Endothelial cell of umbilical vein (primary cell): Measurements from ENCODE around the gene NRDC. TPM values are rescaled to one million over a fixed set of nuclear protein-coding genes. Genes with fewer than 3 reads are reported as not detected.

Experiments
- BruUV-seq: library from RNA; stranded (reverse); fragments of 400-500 nt; replicated peaks from 2 replicates; lab custom pipeline; 2021; lab: Mats Ljungman, UMichigan
- CTCF ChIA-PET: fragments of 300-600, 350-600 bp; sonication (Branson Sonifier 250); formaldehyde crosslinking; loops from one replicate; lab custom pipeline; 2021; ENCODE audit warnings: antibody characterized with exemption, inconsistent platforms; lab: Charles Lee
- POLR2A ChIA-PET: fragments of 300-600, 350-600 bp; sonication (Branson Sonifier 250); formaldehyde crosslinking; loops from one replicate; lab custom pipeline; 2021; ENCODE audit warnings: antibody characterized with exemption, inconsistent platforms; lab: Charles Lee
- DNase-seq: peaks from one replicate; pipeline ENCODE4 v3.0.0-alpha.2; 2011; ENCODE audit warnings: low read depth, low spot score
- FAIRE-seq: peaks from 2 replicates; lab custom pipeline; 2011; peaks lifted over from hg19 to GRCh38; lab: Jason Lieb, UNC
- H2AFZ ChIP-seq: 2 replicates; pipeline ENCODE4 v1.6.0; 2012; ENCODE audit warnings: low read depth, low read length, control low read depth, inconsistent platforms
- H3K27ac ChIP-seq: 2 replicates; pipeline ENCODE4 v1.5.1; 2011; ENCODE audit warnings: low read depth, mild to moderate bottlenecking, control low read depth, low read length, moderate library complexity; ENCODE audit not compliant: insufficient read depth
- H3K27me3 ChIP-seq, 2 experiments: 2 replicates each; pipeline versions ENCODE4 v1.6.0 to v1.6.1; 2011; ENCODE audit warnings: low read length in 2 of 2, mixed read lengths in 1 of 2; ENCODE audit not compliant: control insufficient read depth in 2 of 2, insufficient read depth in 2 of 2
- H3K36me3 ChIP-seq, 2 experiments: 2 replicates in 1 of 2; 3 replicates in 1 of 2; pipeline ENCODE4 v1.5.1; 2011; ENCODE audit warnings: low read length in 2 of 2, mild to moderate bottlenecking in 1 of 2, moderate library complexity in 1 of 2; ENCODE audit not compliant: control insufficient read depth in 2 of 2, insufficient read depth in 2 of 2; ENCODE audit errors: extremely low read depth in 1 of 2
- H3K4me1 ChIP-seq: 3 replicates; pipeline ENCODE4 v1.5.1; 2011; ENCODE audit warnings: mild to moderate bottlenecking, low read length; ENCODE audit not compliant: control insufficient read depth, insufficient read depth; ENCODE audit errors: extremely low read depth
- H3K4me2 ChIP-seq: 2 replicates; pipeline ENCODE4 v1.6.1; 2011; ENCODE audit warnings: low read length, control low read depth, mixed read lengths; ENCODE audit not compliant: insufficient read depth
- H3K4me3 ChIP-seq, 3 experiments: fragments of 200-600 bp in 1 of 3; sonication (generic), shearing (Covaris generic) in 1 of 3; replicated peaks in 1 of 3; 2 replicates each; pipeline ENCODE4 v1.5.1; 2011 to 2016; ENCODE audit warnings: control low read depth in 3 of 3, low read length in 3 of 3, mild to moderate bottlenecking in 2 of 3, inconsistent platforms in 1 of 3, low read depth in 1 of 3, moderate library complexity in 1 of 3; ENCODE audit not compliant: insufficient read depth in 1 of 3
- H3K79me2 ChIP-seq: 2 replicates; pipeline ENCODE4 v1.6.0; 2012; ENCODE audit warnings: low read length, inconsistent platforms; ENCODE audit not compliant: control insufficient read depth, insufficient read depth
- H3K9ac ChIP-seq: replicated peaks from 2 replicates; pipeline ENCODE3; 2011; ENCODE audit warnings: low read length, control low read depth; ENCODE audit not compliant: insufficient read depth; ENCODE audit errors: extremely low read depth
- H3K9me1 ChIP-seq: replicated peaks from 3 replicates; pipeline ENCODE4 v1.6.0; 2011; ENCODE audit warnings: mild to moderate bottlenecking, low read length; ENCODE audit not compliant: control insufficient read depth, insufficient read depth; ENCODE audit errors: extremely low read depth
- H3K9me3 ChIP-seq: replicated peaks from 2 replicates; pipeline ENCODE4 v1.5.1; 2012; ENCODE audit warnings: low read length, inconsistent platforms; ENCODE audit not compliant: control insufficient read depth, insufficient read depth
- H4K20me1 ChIP-seq: replicated peaks from 2 replicates; pipeline ENCODE3; 2011; ENCODE audit warnings: mild to moderate bottlenecking, low read length; ENCODE audit not compliant: control insufficient read depth, insufficient read depth; ENCODE audit errors: extremely low read depth
- EZH2 ChIP-seq: IDR thresholded peaks from 2 replicates; pipeline ENCODE4 v1.6.1; 2012; ENCODE audit warnings: borderline replicate concordance, low read depth, mild to moderate bottlenecking, moderate library complexity, low read length, inconsistent platforms; ENCODE audit not compliant: severe bottlenecking
- FOS ChIP-seq: IDR thresholded peaks from 2 replicates; pipeline ENCODE4 v1.6.1; 2011; ENCODE audit warnings: mild to moderate bottlenecking, low read length, moderate library complexity, borderline replicate concordance; ENCODE audit not compliant: insufficient read depth
- GATA2 ChIP-seq: IDR thresholded peaks from 2 replicates; pipeline ENCODE4 v1.7.0; 2011; ENCODE audit warnings: low read depth, mild to moderate bottlenecking, moderate library complexity, mixed read lengths, low read length; ENCODE audit not compliant: insufficient read length, insufficient read depth
- JUN ChIP-seq: IDR thresholded peaks from 2 replicates; pipeline ENCODE4 v1.6.1; 2011; ENCODE audit warnings: borderline replicate concordance, low read depth; ENCODE audit not compliant: insufficient read length, insufficient read depth
- MAX ChIP-seq: IDR thresholded peaks from 2 replicates; pipeline ENCODE4 v1.6.1; 2011; ENCODE audit not compliant: insufficient read depth, insufficient read length
- MYC ChIP-seq: IDR thresholded peaks from one replicate; pipeline ENCODE4 v1.6.1; 2011; ENCODE audit warnings: mild to moderate bottlenecking, low read depth, low read length
- POLR2A ChIP-seq: IDR thresholded peaks from 2 replicates; pipeline ENCODE4 v1.6.1; 2012; ENCODE audit warnings: low read depth, mild to moderate bottlenecking, control low read depth, low read length
- POLR2AphosphoS5 ChIP-seq: IDR thresholded peaks from 2 replicates; pipeline ENCODE4 v1.6.1; 2012; ENCODE audit warnings: low read depth, mild to moderate bottlenecking, control low read depth, low read length, moderate library complexity; ENCODE audit not compliant: insufficient read depth
- dilution Hi-C: fragments of 300-500 bp; cut with MboI; formaldehyde crosslinking; loops from one replicate; pipeline ENCODE4 v1.15.0; 2019; ENCODE audit warnings: low sequenced_read_pairs; ENCODE audit not compliant: extremely low pct_ligation_motif_present
- intact Hi-C: fragments of 100-400 bp; cut with micrococcal nuclease; formaldehyde crosslinking; loops from one replicate; pipeline ENCODE4 v1.10.0; 2022
- polyA plus RNA-seq, 4 experiments: library from polyadenylated mRNA; depleted of rRNA in 3 of 4; stranded (reverse) in 3 of 4; unstranded in 1 of 4; fragments of >200 nt; gene quantifications; 2 replicates each; pipeline versions ENCODE4 v1.2.1 to v1.2.3, GENCODE V29; 2011 to 2012; ENCODE audit warnings: missing spikeins in 1 of 4
- total RNA-seq: library from RNA; stranded (reverse); gene quantifications from 2 replicates; pipeline ENCODE4 v1.2.3, GENCODE V29; 2021
- TF ChIP-seq, protein P1 (sequence below), 2 donors: IDR thresholded peaks; 1 replicate in 1 of 2; 2 replicates in 1 of 2; pipeline ENCODE4 v1.5.1; 2011; ENCODE audit warnings: low read length in 2 of 2, mild to moderate bottlenecking in 2 of 2, moderate library complexity in 2 of 2, control low read depth in 1 of 2, inconsistent platforms in 1 of 2, low read depth in 1 of 2; ENCODE audit not compliant: insufficient read depth in 1 of 2; ENCODE audit errors: extremely low read depth in 1 of 2

Gene NRDC
- total and polyA plus RNA-seq, 2 donors (not counting 3 experiments of a cell fraction or from before 2014, with no cell fraction given), result 41.8 to 146 TPM

DNA sequence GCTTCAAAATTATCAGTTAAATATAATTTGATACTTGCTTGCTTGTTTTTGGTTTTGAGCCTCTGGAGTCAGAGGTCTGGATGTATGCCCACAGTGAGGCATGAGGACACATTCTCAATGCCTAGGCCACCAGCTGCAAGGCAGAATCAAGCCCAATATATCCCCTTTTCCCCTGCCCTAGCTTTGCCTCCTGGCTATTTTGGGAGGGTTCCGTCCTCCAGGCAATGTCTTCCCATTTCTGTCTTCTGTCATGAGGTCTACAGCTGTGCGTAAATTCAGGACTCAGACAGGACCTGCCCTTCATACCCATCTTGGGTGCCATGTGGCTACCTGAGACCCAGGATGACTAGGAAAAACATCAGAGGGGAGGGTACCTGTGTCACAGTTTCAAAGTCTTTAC, 19.2 kb downstream of the NRDC start:
- no peaks in the 10 kb centered on the region for H3K4me1 ChIP-seq
- no peak overlapping the region for H3K27ac ChIP-seq
- no peaks in the 10 kb centered on the region for H3K36me3 ChIP-seq
- H2AFZ ChIP-seq, result no peak overlapping the region
- no peak overlapping the region for H3K4me2 ChIP-seq
- no TSS peak for BruUV-seq
- dilution Hi-C loops (no loop called here), intact Hi-C loops (no loop called here)
- H3K9me3 ChIP-seq, result no peaks in the 10 kb centered on the region
- TF ChIP-seq EZH2 (no peak), POLR2AphosphoS5 (no peak)
- TF ChIP-seq, protein P1, sequence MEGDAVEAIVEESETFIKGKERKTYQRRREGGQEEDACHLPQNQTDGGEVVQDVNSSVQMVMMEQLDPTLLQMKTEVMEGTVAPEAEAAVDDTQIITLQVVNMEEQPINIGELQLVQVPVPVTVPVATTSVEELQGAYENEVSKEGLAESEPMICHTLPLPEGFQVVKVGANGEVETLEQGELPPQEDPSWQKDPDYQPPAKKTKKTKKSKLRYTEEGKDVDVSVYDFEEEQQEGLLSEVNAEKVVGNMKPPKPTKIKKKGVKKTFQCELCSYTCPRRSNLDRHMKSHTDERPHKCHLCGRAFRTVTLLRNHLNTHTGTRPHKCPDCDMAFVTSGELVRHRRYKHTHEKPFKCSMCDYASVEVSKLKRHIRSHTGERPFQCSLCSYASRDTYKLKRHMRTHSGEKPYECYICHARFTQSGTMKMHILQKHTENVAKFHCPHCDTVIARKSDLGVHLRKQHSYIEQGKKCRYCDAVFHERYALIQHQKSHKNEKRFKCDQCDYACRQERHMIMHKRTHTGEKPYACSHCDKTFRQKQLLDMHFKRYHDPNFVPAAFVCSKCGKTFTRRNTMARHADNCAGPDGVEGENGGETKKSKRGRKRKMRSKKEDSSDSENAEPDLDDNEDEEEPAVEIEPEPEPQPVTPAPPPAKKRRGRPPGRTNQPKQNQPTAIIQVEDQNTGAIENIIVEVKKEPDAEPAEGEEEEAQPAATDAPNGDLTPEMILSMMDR (IDR thresholded peaks at IDR 0.05; ENCODE audit: extremely low read depth in 1 of 2, insufficient read depth in 1 of 2, low read depth in 1 of 2, low read length in 2 of 2), result no peak
- H3K79me2 ChIP-seq, result peaks cover 43% of the 10 kb centered on the region
- H3K4me3 ChIP-seq, result no peak overlapping the region
- CTCF ChIA-PET, result interaction anchor here (1.0 to 1.5 kb wide), 3 partner anchors 8 to 20 kb away, joined by 4 to 5 read pairs (median 4); no protein-coding TSS in a partner anchor
- POLR2A ChIA-PET, result no interaction called here
- FAIRE-seq (no peak), DNase-seq (no peak)
- no peaks in the 10 kb centered on the region for H3K27me3 ChIP-seq
- no peak overlapping the region for H3K9ac ChIP-seq
- no peaks in the 10 kb centered on the region for H3K9me1 ChIP-seq
- H4K20me1 ChIP-seq, result peaks cover 2% of the 10 kb centered on the region

DNA sequence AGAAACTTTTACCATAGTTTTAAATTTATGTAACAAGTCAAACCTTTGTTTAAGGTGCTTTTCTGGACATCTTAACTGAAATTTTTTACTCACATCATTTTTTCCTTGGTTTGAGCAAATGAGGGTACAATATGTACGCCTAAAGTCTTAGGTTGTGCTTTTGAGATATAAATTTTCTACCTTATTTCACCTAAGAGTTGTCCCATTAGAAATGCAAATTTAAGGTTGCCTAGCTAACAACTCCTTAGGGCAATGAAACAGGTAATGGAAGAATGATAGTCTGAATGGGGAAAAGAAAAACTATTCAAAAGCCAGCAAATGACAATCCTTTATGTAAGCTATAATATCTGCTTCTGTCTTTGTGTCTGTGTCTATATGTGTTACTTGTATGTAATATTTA, 19.6 kb downstream of the NRDC start:
- Histone ChIP-seq H3K9me3 (no peaks in the 10 kb centered on the region), H3K4me3 (no peak overlapping the region), H3K27me3 (no peaks in the 10 kb centered on the region), H3K36me3 (no peaks in the 10 kb centered on the region), H3K9me1 (no peaks in the 10 kb centered on the region), H2AFZ (no peak overlapping the region), H3K4me2 (no peak overlapping the region), H3K4me1 (no peaks in the 10 kb centered on the region), H3K9ac (no peak overlapping the region), H3K27ac (no peak overlapping the region), H3K79me2 (peaks cover 40% of the 10 kb centered on the region), H4K20me1 (peaks cover 2% of the 10 kb centered on the region)
- ChIA-PET CTCF (interaction anchor here (0.9 to 1.6 kb wide), 5 partner anchors 9 to 38 kb away, joined by 4 to 5 read pairs (median 4); no protein-coding TSS in a partner anchor), POLR2A (no interaction called here)
- intact Hi-C loops (no loop called here), dilution Hi-C loops (no loop called here)
- TF ChIP-seq GATA2 (no peak), POLR2AphosphoS5 (no peak), JUN (no peak), POLR2A (no peak), MAX (no peak), FOS (no peak), MYC (no peak), EZH2 (no peak)
- TF ChIP-seq, protein P1 (IDR thresholded peaks at IDR 0.05; ENCODE audit: extremely low read depth in 1 of 2, insufficient read depth in 1 of 2, low read depth in 1 of 2, low read length in 2 of 2), result no peak
- DNase-seq (no peak), FAIRE-seq (no peak)
- BruUV-seq, result no TSS peak
